Hepatocyte (in vitro differentiated cells): ENCODE data around the gene PKNOX2. TPM values are rescaled to one million over a fixed set of nuclear protein-coding genes. Genes with fewer than 3 reads are reported as not detected.

Experiments used
- DNase-seq: peaks from one replicate; pipeline ENCODE4 v3.0.0-alpha.2; 2016; ENCODE audit warnings: low spot score
- H2AFZ ChIP-seq: fragments of 200-600 bp; sonication (generic); 2 replicates; pipeline ENCODE4 v1.6.0; 2016; ENCODE audit warnings: antibody characterized with exemption, mild to moderate bottlenecking
- H3K27ac ChIP-seq: fragments of 200-600 bp; sonication (generic); 2 replicates; pipeline ENCODE4 v1.5.1; 2016; ENCODE audit warnings: mild to moderate bottlenecking
- H3K27me3 ChIP-seq: fragments of 200-600 bp; sonication (generic); 2 replicates; pipeline ENCODE4 v1.6.1; 2016
- H3K36me3 ChIP-seq: fragments of 200-600 bp; sonication (generic); replicated peaks from 2 replicates; pipeline ENCODE4 v1.5.1; 2016; ENCODE audit warnings: low read depth; ENCODE audit not compliant: insufficient read depth
- H3K4me1 ChIP-seq: fragments of 200-600 bp; sonication (generic); 2 replicates; pipeline ENCODE4 v1.5.1; 2016; ENCODE audit warnings: mild to moderate bottlenecking, moderate library complexity; ENCODE audit not compliant: insufficient read depth
- H3K4me2 ChIP-seq: fragments of 200-600 bp; sonication (generic); 2 replicates; pipeline ENCODE4 v1.6.0; 2016
- H3K4me3 ChIP-seq: fragments of 200-600 bp; sonication (generic); 2 replicates; pipeline ENCODE4 v1.5.1; 2016; ENCODE audit warnings: mild to moderate bottlenecking
- H3K79me2 ChIP-seq: fragments of 200-600 bp; sonication (generic); 2 replicates; pipeline ENCODE4 v1.6.0; 2017; ENCODE audit warnings: mild to moderate bottlenecking
- H3K9me2 ChIP-seq: fragments of 200-600 bp; sonication (generic); replicated peaks from 2 replicates; pipeline ENCODE4 v1.6.0; 2017; ENCODE audit warnings: mild to moderate bottlenecking; ENCODE audit not compliant: insufficient read depth
- H3K9me3 ChIP-seq: fragments of 200-600 bp; sonication (generic); 2 replicates; pipeline ENCODE4 v1.5.1; 2016; ENCODE audit warnings: low read depth, mild to moderate bottlenecking
- H4K20me1 ChIP-seq: fragments of 200-600 bp; sonication (generic); 2 replicates; pipeline ENCODE4 v1.6.0; 2016; ENCODE audit warnings: mild to moderate bottlenecking; ENCODE audit not compliant: insufficient read depth, poor library complexity, severe bottlenecking
- CTCF ChIP-seq: fragments of 200-600 bp; sonication (generic); IDR thresholded peaks from 2 replicates; pipeline ENCODE4 v1.5.1; 2016; ENCODE audit warnings: antibody characterized with exemption, mild to moderate bottlenecking; ENCODE audit not compliant: poor library complexity
- EZH2 ChIP-seq: fragments of 200-600 bp; sonication (generic); IDR thresholded peaks from 2 replicates; pipeline ENCODE4 v1.6.1; 2016; ENCODE audit warnings: antibody characterized with exemption, mild to moderate bottlenecking, borderline replicate concordance
- EZH2phosphoT487 ChIP-seq: fragments of 200-600 bp; sonication (generic); IDR thresholded peaks from one replicate; pipeline ENCODE4 v1.6.1; 2018; ENCODE audit warnings: antibody characterized with exemption, mild to moderate bottlenecking, low read depth, moderate library complexity; ENCODE audit not compliant: unreplicated experiment, severe bottlenecking
- WGBS: methylation state at CpG from one replicate; pipeline ENCODE4 v1.1.6; 2016; ENCODE audit warnings: low lambda C conversion rate; ENCODE audit errors: missing lambda C conversion rate; 5-methylcytosine and 5-hydroxymethylcytosine counted together
- polyA plus RNA-seq: library from polyadenylated mRNA; unstranded; fragments of >200 nt; fragmentation: Nextera tagmentation; extraction: Ambion mirVana; gene quantifications from 2 replicates; pipeline ENCODE4 v1.2.1, GENCODE V29; 2016
- total RNA-seq: library from RNA; depleted of rRNA; stranded (reverse); fragments of >200 nt; gene quantifications from 2 replicates; pipeline ENCODE4 v1.2.3, GENCODE V29; 2014

The PKNOX2 gene
- total and polyA plus RNA-seq, 2 experiments from 2014 or later: 3.0 to 3.1 TPM

DNA sequence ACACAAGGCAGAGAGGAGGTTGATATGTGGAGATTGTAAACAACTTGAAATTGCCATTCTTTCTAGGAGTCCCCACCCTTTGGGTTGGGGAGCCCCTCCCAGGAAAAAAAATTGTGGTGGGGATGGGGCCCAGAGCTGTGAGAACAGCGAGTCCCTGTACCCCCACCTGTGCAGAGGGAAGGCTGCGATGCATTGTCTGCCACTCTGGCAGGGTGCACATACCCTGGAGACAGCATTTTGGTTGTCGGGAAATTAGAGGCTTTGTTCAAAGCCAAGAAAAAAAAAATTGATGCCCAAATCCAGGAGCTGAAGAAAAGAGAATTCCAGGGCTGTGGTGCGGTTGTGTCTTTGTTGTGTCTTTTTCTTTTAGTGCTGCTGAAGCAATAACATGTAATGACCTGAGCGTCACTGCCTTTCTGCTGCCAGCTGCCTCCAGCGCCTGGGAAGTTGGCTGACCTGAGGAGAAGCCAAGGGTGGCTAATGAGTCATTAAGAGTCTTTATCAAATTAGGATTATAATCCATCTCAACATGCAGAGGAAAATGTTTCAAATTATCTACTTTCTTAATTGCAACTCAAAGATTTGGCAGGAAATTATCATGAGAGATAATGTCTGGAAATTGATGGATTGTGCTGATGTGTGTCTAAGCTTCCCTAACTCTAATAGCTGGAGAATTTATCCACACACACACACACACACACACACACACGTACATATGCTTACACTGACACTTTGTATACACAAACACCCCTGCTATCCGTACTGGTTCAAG lies 8.0 kb upstream of the PKNOX2 start:
- TF ChIP-seq CTCF: no peak
- no peak for TF ChIP-seq EZH2phosphoT487
- no peak for TF ChIP-seq EZH2
- H3K36me3 ChIP-seq: no peaks in the 10 kb centered on the region
- no peak for DNase-seq
- no peak overlapping the region for H2AFZ ChIP-seq
- no peak overlapping the region for H3K27ac ChIP-seq
- H4K20me1 ChIP-seq: no peaks in the 10 kb centered on the region
- H3K9me3 ChIP-seq: no peaks in the 10 kb centered on the region
- no peaks in the 10 kb centered on the region for H3K9me2 ChIP-seq
- no peak overlapping the region for H3K4me3 ChIP-seq
- no peaks in the 10 kb centered on the region for H3K27me3 ChIP-seq
- WGBS: 74% methylated on average over 8 of the region's 8 CpGs
- no peaks in the 10 kb centered on the region for H3K79me2 ChIP-seq
- no peaks in the 10 kb centered on the region for H3K4me1 ChIP-seq
- H3K4me2 ChIP-seq: no peak overlapping the region

- no peak for DNase-seq
- TF ChIP-seq EZH2phosphoT487: no peak
- TF ChIP-seq EZH2: no peak
- TF ChIP-seq CTCF: no peak
- 83% methylated on average over 6 of the region's 6 CpGs for WGBS
- no peak overlapping the region for H3K27ac ChIP-seq
- no peaks in the 10 kb centered on the region for H3K9me2 ChIP-seq
- no peaks in the 10 kb centered on the region for H3K79me2 ChIP-seq
- no peaks in the 10 kb centered on the region for H3K9me3 ChIP-seq
- no peaks in the 10 kb centered on the region for H3K36me3 ChIP-seq
- H4K20me1 ChIP-seq: no peaks in the 10 kb centered on the region
- H3K4me2 ChIP-seq: no peak overlapping the region
- no peak overlapping the region for H2AFZ ChIP-seq
- no peak overlapping the region for H3K4me3 ChIP-seq
- peaks cover 2% of the 10 kb centered on the region for H3K27me3 ChIP-seq
- no peaks in the 10 kb centered on the region for H3K4me1 ChIP-seq
These were observed 7.3 kb upstream of the PKNOX2 start for GRCh38 chr11:125157118-125157733.

DNA sequence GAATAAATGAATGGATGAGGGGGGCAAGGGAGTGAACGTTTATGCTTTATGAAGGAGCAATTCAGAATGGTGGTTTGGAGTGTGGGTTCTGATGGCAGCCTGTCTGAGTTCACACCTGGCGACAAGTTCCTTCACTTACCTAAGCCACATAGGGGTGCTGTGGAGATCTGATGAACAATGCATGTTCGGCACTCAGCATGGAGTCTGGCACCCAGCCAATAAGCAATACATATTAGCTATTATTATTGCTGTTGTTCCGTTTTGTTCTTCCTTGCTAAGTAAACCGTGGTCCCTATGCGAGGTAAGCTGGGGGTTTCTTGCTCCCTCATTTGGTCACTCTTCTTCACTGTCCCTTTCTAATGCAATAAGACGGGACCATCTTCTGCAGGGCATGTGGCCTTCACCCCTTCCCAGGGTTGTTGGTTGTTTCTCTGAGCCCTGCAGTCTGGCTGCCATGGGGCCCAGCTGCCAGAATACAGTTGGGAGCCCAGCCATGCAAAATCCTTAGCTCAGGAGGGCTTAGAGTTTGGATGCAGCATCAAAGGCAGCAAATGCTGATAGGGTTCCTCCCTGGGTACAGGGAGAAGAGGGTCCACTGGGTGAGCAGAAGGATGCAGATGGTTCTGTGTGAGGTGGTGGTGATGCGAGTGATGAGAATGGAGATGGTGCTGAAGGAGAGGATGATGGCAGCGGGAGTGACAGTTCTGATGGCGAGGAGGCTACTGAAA lies 6.4 kb upstream of the PKNOX2 start:
- DNase-seq: no peak
- Histone ChIP-seq H4K20me1 (no peaks in the 10 kb centered on the region), H2AFZ (no peak overlapping the region), H3K79me2 (no peaks in the 10 kb centered on the region), H3K27ac (no peak overlapping the region), H3K4me3 (no peak overlapping the region), H3K9me2 (no peaks in the 10 kb centered on the region), H3K36me3 (no peaks in the 10 kb centered on the region), H3K4me2 (no peak overlapping the region), H3K9me3 (no peaks in the 10 kb centered on the region), H3K4me1 (no peaks in the 10 kb centered on the region), H3K27me3 (peaks cover 7% of the 10 kb centered on the region)
- 83% methylated on average over 10 of the region's 10 CpGs for WGBS
- no peak for TF ChIP-seq EZH2phosphoT487
- no peak for TF ChIP-seq EZH2
- no peak for TF ChIP-seq CTCF
